ENCODE data around the gene PAOX. TPM values are rescaled to one million over a fixed set of nuclear protein-coding genes. Genes with fewer than 3 reads are reported as not detected.

Gene PAOX
- polyA plus RNA-seq, 2 donors = 11.5 to 16.1 TPM

GRCh38 chr10:133356549-133357284, 22.3 kb upstream of the PAOX start:
- no peaks in the 10 kb centered on the region for H3K36me3 ChIP-seq (ENCODE audit: control insufficient read depth in 2 of 2, insufficient read depth in 2 of 2, low read length in 1 of 2)
- no peaks in the 10 kb centered on the region for H3K9me3 ChIP-seq (ENCODE audit: control insufficient read depth in 2 of 2, insufficient read depth in 1 of 2, low read depth in 1 of 2, low read length in 1 of 2)
- whole genome bisulfite sequencing, 2 donors = 46 to 49% methylated on average over 25 to 27 of the region's 27 CpGs
- H3K4me1 ChIP-seq (ENCODE audit: control insufficient read depth in 2 of 2, insufficient read depth in 2 of 2, low read length in 1 of 2) = peaks cover 0 to 14% of the 10 kb centered on the region in 2 donors
- no peak overlapping the region for H3K27ac ChIP-seq (ENCODE audit: low read depth in 2 of 2, low read length in 1 of 2)
- H3K27me3 ChIP-seq (ENCODE audit: control insufficient read depth in 1 of 2, insufficient read depth in 2 of 2, low read length in 2 of 2) = no peaks in the 10 kb centered on the region
- peak overlapping the region; percentile 49 to 64 for H3K4me3 ChIP-seq (ENCODE audit: low read depth in 1 of 2, low read length in 2 of 2)

- no peaks in the 10 kb centered on the region for H3K9me3 ChIP-seq (ENCODE audit: control insufficient read depth in 2 of 2, insufficient read depth in 1 of 2, low read depth in 1 of 2, low read length in 1 of 2)
- peaks cover 0 to 14% of the 10 kb centered on the region in 2 donors for H3K4me1 ChIP-seq (ENCODE audit: control insufficient read depth in 2 of 2, insufficient read depth in 2 of 2, low read length in 1 of 2)
- 3 to 4% methylated on average over 61 to 83 of the region's 83 CpGs for WGBS, 2 donors
- peaks cover 0 to 6% of the 10 kb centered on the region in 2 donors for H3K36me3 ChIP-seq (ENCODE audit: control insufficient read depth in 2 of 2, insufficient read depth in 2 of 2, low read length in 1 of 2)
- H3K27me3 ChIP-seq (ENCODE audit: control insufficient read depth in 1 of 2, insufficient read depth in 2 of 2, low read length in 2 of 2) = no peaks in the 10 kb centered on the region
- H3K27ac ChIP-seq (ENCODE audit: low read depth in 2 of 2, low read length in 1 of 2) = peak within 1 kb of the TSS in 1 of 2 donors; percentile 13
- peak within 1 kb of the TSS; percentile 49 to 64 for H3K4me3 ChIP-seq (ENCODE audit: low read depth in 1 of 2, low read length in 2 of 2)
Observed at GRCh38 chr10:133357285-133358161, 21.5 kb upstream of the PAOX start, which contains the start of gene FUOM. FUOM (minus strand) TSS chr10:133358019; CDS start chr10:133358007, 12 bp downstream.

- peaks cover 0 to 14% of the 10 kb centered on the region in 2 donors for H3K4me1 ChIP-seq (ENCODE audit: control insufficient read depth in 2 of 2, insufficient read depth in 2 of 2, low read length in 1 of 2)
- H3K27ac ChIP-seq (ENCODE audit: low read depth in 2 of 2, low read length in 1 of 2) = no peak overlapping the region
- peaks cover 0 to 12% of the 10 kb centered on the region in 2 donors for H3K36me3 ChIP-seq (ENCODE audit: control insufficient read depth in 2 of 2, insufficient read depth in 2 of 2, low read length in 1 of 2)
- H3K27me3 ChIP-seq (ENCODE audit: control insufficient read depth in 1 of 2, insufficient read depth in 2 of 2, low read length in 2 of 2) = no peaks in the 10 kb centered on the region
- H3K9me3 ChIP-seq (ENCODE audit: control insufficient read depth in 2 of 2, insufficient read depth in 1 of 2, low read depth in 1 of 2, low read length in 1 of 2) = no peaks in the 10 kb centered on the region
- no peak overlapping the region for H3K4me3 ChIP-seq (ENCODE audit: low read depth in 1 of 2, low read length in 2 of 2)
- 80 to 84% methylated on average over 39 to 41 of the region's 41 CpGs for WGBS, 2 donors
Observed at GRCh38 chr10:133358162-133358924, 20.7 kb upstream of the PAOX start.

GRCh38 chr10:133358925-133359310, 20.1 kb upstream of the PAOX start:
- no peaks in the 10 kb centered on the region for H3K27me3 ChIP-seq (ENCODE audit: control insufficient read depth in 1 of 2, insufficient read depth in 2 of 2, low read length in 2 of 2)
- H3K4me1 ChIP-seq (ENCODE audit: control insufficient read depth in 2 of 2, insufficient read depth in 2 of 2, low read length in 1 of 2) = peaks cover 0 to 14% of the 10 kb centered on the region in 2 donors
- peaks cover 0 to 12% of the 10 kb centered on the region in 2 donors for H3K36me3 ChIP-seq (ENCODE audit: control insufficient read depth in 2 of 2, insufficient read depth in 2 of 2, low read length in 1 of 2)
- no peaks in the 10 kb centered on the region for H3K9me3 ChIP-seq (ENCODE audit: control insufficient read depth in 2 of 2, insufficient read depth in 1 of 2, low read depth in 1 of 2, low read length in 1 of 2)
- H3K4me3 ChIP-seq (ENCODE audit: low read depth in 1 of 2, low read length in 2 of 2) = no peak overlapping the region
- WGBS, 2 donors = 85 to 87% methylated on average over 9 to 11 of the region's 11 CpGs
- H3K27ac ChIP-seq (ENCODE audit: low read depth in 2 of 2, low read length in 1 of 2) = no peak overlapping the region

- Histone ChIP-seq H3K9me3 (ENCODE audit: control insufficient read depth in 2 of 2, insufficient read depth in 1 of 2, low read depth in 1 of 2, low read length in 1 of 2) (no peaks in the 10 kb centered on the region), H3K4me1 (ENCODE audit: control insufficient read depth in 2 of 2, insufficient read depth in 2 of 2, low read length in 1 of 2) (peaks cover 0 to 14% of the 10 kb centered on the region in 2 donors), H3K27me3 (ENCODE audit: control insufficient read depth in 1 of 2, insufficient read depth in 2 of 2, low read length in 2 of 2) (no peaks in the 10 kb centered on the region), H3K4me3 (ENCODE audit: low read depth in 1 of 2, low read length in 2 of 2) (no peak overlapping the region), H3K36me3 (ENCODE audit: control insufficient read depth in 2 of 2, insufficient read depth in 2 of 2, low read length in 1 of 2) (peaks cover 0 to 12% of the 10 kb centered on the region in 2 donors), H3K27ac (ENCODE audit: low read depth in 2 of 2, low read length in 1 of 2) (no peak overlapping the region)
- WGBS, 2 donors = 38 to 40% methylated on average over 6 of the region's 6 CpGs
Observed at GRCh38 chr10:133359554-133359971, 19.5 kb upstream of the PAOX start.

- no peak overlapping the region for H3K27ac ChIP-seq (ENCODE audit: low read depth in 2 of 2, low read length in 1 of 2)
- 53 to 54% methylated on average over 17 of the region's 17 CpGs for WGBS, 2 donors
- peaks cover 0 to 17% of the 10 kb centered on the region in 2 donors for H3K36me3 ChIP-seq (ENCODE audit: control insufficient read depth in 2 of 2, insufficient read depth in 2 of 2, low read length in 1 of 2)
Observed at GRCh38 chr10:133359972-133360610, 19.0 kb upstream of the PAOX start.

GRCh38 chr10:133361227-133361626, 17.8 kb upstream of the PAOX start:
- H3K27ac ChIP-seq (ENCODE audit: low read depth in 2 of 2, low read length in 1 of 2) = no peak overlapping the region
- H3K27me3 ChIP-seq (ENCODE audit: control insufficient read depth in 1 of 2, insufficient read depth in 2 of 2, low read length in 2 of 2) = no peaks in the 10 kb centered on the region
- peaks cover 5 to 28% of the 10 kb centered on the region in 2 donors for H3K36me3 ChIP-seq (ENCODE audit: control insufficient read depth in 2 of 2, insufficient read depth in 2 of 2, low read length in 1 of 2)
- 84 to 90% methylated on average over 5 of the region's 5 CpGs for WGBS, 2 donors
- H3K9me3 ChIP-seq (ENCODE audit: control insufficient read depth in 2 of 2, insufficient read depth in 1 of 2, low read depth in 1 of 2, low read length in 1 of 2) = no peaks in the 10 kb centered on the region
- H3K4me3 ChIP-seq (ENCODE audit: low read depth in 1 of 2, low read length in 2 of 2) = no peak overlapping the region
- peaks cover 0 to 25% of the 10 kb centered on the region in 2 donors for H3K4me1 ChIP-seq (ENCODE audit: control insufficient read depth in 2 of 2, insufficient read depth in 2 of 2, low read length in 1 of 2)

More at GRCh38 chr10:133359972-133360610, 19.0 kb upstream of the PAOX start:
- H3K9me3 ChIP-seq (ENCODE audit: control insufficient read depth in 2 of 2, insufficient read depth in 1 of 2, low read depth in 1 of 2, low read length in 1 of 2) = no peaks in the 10 kb centered on the region
- H3K27me3 ChIP-seq (ENCODE audit: control insufficient read depth in 1 of 2, insufficient read depth in 2 of 2, low read length in 2 of 2) = no peaks in the 10 kb centered on the region
- peaks cover 0 to 16% of the 10 kb centered on the region in 2 donors for H3K4me1 ChIP-seq (ENCODE audit: control insufficient read depth in 2 of 2, insufficient read depth in 2 of 2, low read length in 1 of 2)
- no peak overlapping the region for H3K4me3 ChIP-seq (ENCODE audit: low read depth in 1 of 2, low read length in 2 of 2)

GRCh38 chr10:133361773-133362441, 17.2 kb upstream of the PAOX start:
- peaks cover 5 to 33% of the 10 kb centered on the region in 2 donors for H3K36me3 ChIP-seq (ENCODE audit: control insufficient read depth in 2 of 2, insufficient read depth in 2 of 2, low read length in 1 of 2)
- WGBS, 2 donors = 78 to 80% methylated on average over 18 of the region's 18 CpGs
- H3K27ac ChIP-seq (ENCODE audit: low read depth in 2 of 2, low read length in 1 of 2) = no peak overlapping the region
- no peaks in the 10 kb centered on the region for H3K27me3 ChIP-seq (ENCODE audit: control insufficient read depth in 1 of 2, insufficient read depth in 2 of 2, low read length in 2 of 2)
- H3K4me3 ChIP-seq (ENCODE audit: low read depth in 1 of 2, low read length in 2 of 2) = no peak overlapping the region
- no peaks in the 10 kb centered on the region for H3K9me3 ChIP-seq (ENCODE audit: control insufficient read depth in 2 of 2, insufficient read depth in 1 of 2, low read depth in 1 of 2, low read length in 1 of 2)
- H3K4me1 ChIP-seq (ENCODE audit: control insufficient read depth in 2 of 2, insufficient read depth in 2 of 2, low read length in 1 of 2) = peaks cover 0 to 20% of the 10 kb centered on the region in 2 donors
